ENCODE measurements around the gene ABLIM1.

Gene ABLIM1

GRCh38 chr10:114436941-114437340 is 221.1 kb downstream of the ABLIM1 start:
- no peak for DNase-seq

DNA sequence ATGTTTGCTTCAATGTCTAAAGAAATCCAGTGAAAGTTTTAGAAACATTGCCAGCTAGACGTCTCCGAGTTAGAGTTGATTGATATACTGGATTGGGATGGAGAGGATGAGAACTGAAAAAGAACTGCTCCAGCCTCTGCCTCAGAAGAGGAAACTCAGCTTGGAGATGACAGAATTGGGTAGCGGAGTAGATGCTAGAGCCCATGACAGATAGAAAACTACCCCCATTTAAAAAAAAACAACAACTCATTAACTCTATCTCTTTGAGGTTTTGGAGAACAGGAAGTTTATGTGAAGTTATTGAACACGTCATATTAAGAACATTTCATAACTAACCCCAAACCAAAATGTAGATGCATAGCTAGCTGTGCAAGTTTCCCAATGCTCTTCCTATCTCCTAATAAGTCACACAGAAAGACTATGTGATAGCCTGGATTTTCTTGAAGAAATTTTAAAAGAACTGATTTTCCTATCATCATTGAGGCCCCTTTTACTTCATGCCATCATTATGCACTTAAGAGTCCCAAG is 225.4 kb downstream of the ABLIM1 start:
- no peak for DNase-seq

- DNase-seq: no peak
These were observed 226.5 kb downstream of the ABLIM1 start for GRCh38 chr10:114431414-114432135.

- DNase-seq: no peak
These were observed 227.2 kb downstream of the ABLIM1 start for GRCh38 chr10:114430688-114431413.

GRCh38 chr10:114429581-114430335 is 228.3 kb downstream of the ABLIM1 start:
- no peak for DNase-seq

GRCh38 chr10:114427124-114427852 is 230.8 kb downstream of the ABLIM1 start:
- no peak for DNase-seq

GRCh38 chr10:114426476-114426875 is 231.6 kb downstream of the ABLIM1 start:
- DNase-seq: no peak

- DNase-seq: no peak
These were observed 237.1 kb downstream of the ABLIM1 start for GRCh38 chr10:114420811-114421485.

- no peak for DNase-seq
These were observed 240.0 kb downstream of the ABLIM1 start for GRCh38 chr10:114418109-114418508.

GRCh38 chr10:114412907-114413797 is 244.9 kb downstream of the ABLIM1 start:
- DNase-seq: no peak

DNA sequence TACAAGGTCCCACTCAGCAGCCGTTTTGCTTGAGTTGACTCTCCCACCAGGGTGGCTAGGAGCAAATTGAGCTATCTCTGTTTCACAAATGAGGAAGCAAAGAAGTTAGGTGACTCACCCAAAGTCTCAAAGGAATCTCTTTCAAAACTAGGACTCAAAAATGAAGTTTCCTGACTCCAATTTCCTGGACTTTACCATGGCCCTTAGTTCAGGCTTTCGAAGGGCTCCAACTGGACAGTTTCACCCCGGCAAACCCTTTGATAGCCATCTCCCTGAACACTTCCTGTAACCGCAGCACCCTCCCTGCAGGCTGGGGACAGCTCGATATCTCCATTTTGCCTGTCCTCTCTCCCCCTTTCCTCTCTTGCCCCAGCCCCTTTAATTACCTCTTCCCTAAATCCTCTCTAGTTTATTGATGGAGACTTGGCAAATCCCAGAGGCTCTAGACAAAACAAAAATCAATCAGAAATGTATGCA is 249.1 kb downstream of the ABLIM1 start:
- no peak for DNase-seq

DNA sequence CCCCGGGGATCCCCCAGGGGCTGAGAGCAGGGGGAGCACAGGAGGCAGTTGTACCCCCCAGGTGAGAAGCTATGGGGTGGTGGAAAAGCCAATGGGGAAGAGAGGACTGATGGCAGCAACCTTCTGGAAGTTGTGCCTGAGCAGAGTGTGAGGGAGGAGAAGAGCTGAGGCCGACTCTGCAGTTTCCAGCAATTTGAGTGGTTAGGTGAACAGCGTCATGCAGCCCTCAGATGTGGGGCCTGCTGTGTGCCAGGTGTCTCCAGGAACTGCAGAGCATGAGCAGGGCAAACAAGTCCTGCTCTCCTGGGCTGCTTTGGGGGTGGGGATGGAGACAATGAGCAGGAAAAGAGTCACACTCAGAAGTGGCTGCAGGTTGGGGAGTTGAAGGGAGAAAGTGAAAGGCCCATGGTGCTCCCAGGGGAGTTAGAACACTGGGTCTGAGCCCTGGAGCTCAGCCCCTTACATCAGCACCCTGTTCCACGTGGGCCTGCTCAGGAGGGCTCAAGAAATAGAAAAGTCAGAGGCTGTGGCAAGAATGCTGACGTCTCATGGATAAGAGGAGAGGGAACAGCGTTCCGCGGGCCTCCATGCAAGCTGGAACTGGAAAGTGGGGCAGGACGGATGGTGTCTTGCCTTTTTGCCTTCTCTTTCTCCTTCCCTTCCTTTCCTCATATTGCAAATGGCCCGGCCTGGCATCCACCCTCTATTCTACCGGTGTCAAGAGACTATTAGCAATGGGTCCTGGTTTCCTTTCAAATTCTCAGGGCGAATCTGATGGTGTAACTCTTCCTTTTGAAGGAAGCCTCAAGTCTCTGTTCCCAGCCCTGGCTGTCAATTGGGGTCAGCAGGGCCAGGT is 249.7 kb downstream of the ABLIM1 start:
- no peak for DNase-seq

- no peak for DNase-seq
These were observed 251.6 kb downstream of the ABLIM1 start for GRCh38 chr10:114406455-114406854.

DNA sequence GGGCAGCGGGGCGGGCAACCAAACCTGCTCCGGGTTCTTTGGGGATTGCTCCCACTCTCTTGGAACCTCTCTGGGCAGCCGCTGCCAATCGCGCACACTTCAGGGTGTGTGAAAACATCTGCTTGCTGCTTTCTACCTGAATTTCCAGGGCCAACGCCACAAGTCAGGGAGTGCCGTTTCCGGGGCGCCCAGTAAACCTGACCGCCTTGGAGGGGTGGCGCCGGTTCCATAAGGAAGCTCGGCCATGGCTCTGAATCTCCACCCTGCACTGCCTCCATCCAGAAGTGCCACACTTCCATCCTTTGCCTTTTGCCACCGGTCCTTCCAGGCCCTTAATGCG is 253.1 kb downstream of the ABLIM1 start:
- no peak for DNase-seq

- DNase-seq: no peak
These were observed 253.7 kb downstream of the ABLIM1 start, which contains the start of gene AFAP1L2 for GRCh38 chr10:114404171-114405010. Gene AFAP1L2 (minus strand): TSS chr10:114404502. CDS start chr10:114404455, 47 bp downstream.

DNA sequence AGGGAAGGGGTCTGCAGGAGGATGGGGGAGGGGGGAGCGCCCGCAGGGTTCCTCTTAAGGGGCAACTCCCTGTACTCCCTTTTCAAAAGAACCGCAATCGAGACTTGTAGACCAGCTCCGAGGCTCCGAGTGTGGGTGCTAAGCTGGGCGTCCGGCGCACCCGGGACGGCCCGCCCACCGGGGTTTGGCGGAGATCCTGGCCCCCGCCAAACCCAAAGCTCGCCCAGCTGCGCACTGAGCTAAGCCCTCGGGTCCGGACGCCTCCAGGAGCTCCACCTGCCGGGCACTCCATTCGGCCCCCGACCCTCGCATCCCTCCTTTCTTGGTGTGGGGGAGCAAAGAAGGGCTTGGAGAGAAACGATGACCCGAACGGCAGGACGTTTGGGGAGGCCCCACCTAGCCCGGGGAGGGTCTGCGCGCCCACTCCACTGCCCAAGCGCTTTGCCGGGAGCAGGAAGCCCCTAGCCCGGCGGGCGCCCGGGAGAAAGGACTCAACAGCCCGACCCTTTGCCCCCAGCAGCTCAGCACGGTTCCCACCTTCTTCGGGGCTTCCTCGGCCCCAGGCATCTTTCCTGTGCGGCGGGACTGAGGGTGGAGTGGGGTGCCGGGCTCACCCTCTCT is 254.4 kb downstream of the ABLIM1 start:
- DNase-seq: no peak

- no peak for DNase-seq
These were observed 255.1 kb downstream of the ABLIM1 start for GRCh38 chr10:114402871-114403540.

DNA sequence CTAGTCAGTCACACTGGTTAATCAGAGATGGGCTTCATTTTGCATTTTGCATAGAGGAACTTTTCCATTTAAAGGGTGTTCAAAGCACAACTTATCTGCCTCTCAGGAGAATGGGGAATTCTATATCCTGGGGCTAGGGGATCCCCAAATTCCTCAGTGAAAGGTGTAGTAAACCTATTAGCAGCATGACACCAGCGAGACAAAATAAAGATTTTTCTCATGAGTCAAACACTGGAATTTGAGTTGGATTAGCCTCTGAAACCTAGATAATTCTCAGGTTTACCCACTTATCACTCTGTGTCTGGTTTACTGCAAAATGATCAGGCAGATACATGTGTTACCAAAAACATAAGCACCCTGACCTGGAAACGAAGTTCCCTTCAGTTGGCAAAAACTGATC is 255.8 kb downstream of the ABLIM1 start:
- DNase-seq: no peak
